ENCODE measurements around the gene KCNAB1.

DNA sequence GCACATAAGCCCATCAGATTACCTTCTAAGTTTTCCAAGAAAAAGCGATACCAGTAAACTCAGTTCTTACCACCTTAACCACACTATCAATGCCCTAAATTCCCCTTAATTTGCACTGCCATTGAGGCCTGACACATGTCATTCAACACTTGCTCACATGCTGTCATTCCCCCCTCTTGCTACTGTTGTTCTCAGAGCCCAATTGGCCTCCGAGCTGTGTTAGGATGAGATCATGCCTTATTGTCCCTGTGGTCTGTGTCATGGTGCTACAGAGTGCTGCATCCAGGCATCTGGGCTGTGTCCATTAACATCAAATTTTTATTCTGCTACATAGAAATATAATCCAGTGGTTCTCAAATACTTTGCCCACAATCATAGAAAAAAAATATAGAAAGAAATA, 221.0 kb downstream of the KCNAB1 start:
- TF ChIP-seq ZFP30 (CRISPR knock-in tag; IDR thresholded peaks at IDR 0.05) (no peak), SNAI2 (CRISPR knock-in tag; IDR thresholded peaks at IDR 0.05) (no peak), CREB5 (CRISPR knock-in tag; IDR thresholded peaks at IDR 0.05; ENCODE audit: low read depth) (no peak), TCF4 (CRISPR knock-in tag; IDR thresholded peaks at IDR 0.05; ENCODE audit: borderline replicate concordance) (no peak), ISL1 (CRISPR knock-in tag; IDR thresholded peaks at IDR 0.05) (no peak), ZNF70 (CRISPR knock-in tag; IDR thresholded peaks at IDR 0.05) (no peak), CSRNP3 (CRISPR knock-in tag; IDR thresholded peaks at IDR 0.05) (no peak), ZC3H10 (CRISPR knock-in tag; IDR thresholded peaks at IDR 0.05) (no peak), RARB (CRISPR knock-in tag; IDR thresholded peaks at IDR 0.05) (no peak), ARNTL (CRISPR knock-in tag; IDR thresholded peaks at IDR 0.05; ENCODE audit: borderline replicate concordance, low read depth) (no peak), ESRRG (CRISPR knock-in tag; IDR thresholded peaks at IDR 0.05) (no peak)
- TF ChIP-seq, protein P1, sequence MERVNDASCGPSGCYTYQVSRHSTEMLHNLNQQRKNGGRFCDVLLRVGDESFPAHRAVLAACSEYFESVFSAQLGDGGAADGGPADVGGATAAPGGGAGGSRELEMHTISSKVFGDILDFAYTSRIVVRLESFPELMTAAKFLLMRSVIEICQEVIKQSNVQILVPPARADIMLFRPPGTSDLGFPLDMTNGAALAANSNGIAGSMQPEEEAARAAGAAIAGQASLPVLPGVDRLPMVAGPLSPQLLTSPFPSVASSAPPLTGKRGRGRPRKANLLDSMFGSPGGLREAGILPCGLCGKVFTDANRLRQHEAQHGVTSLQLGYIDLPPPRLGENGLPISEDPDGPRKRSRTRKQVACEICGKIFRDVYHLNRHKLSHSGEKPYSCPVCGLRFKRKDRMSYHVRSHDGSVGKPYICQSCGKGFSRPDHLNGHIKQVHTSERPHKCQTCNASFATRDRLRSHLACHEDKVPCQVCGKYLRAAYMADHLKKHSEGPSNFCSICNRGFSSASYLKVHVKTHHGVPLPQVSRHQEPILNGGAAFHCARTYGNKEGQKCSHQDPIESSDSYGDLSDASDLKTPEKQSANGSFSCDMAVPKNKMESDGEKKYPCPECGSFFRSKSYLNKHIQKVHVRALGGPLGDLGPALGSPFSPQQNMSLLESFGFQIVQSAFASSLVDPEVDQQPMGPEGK (CRISPR knock-in tag; IDR thresholded peaks at IDR 0.05; ENCODE audit: borderline replicate concordance): no peak
